KOPT-K1 (cell line): Measurements from ENCODE around the gene BTBD7.

ENCODE experiments used
- H3K27ac ChIP-seq: fragments of 200-600 bp; sonication (generic); 2 replicates; pipeline ENCODE4 v1.5.1; 2016; ENCODE audit warnings: antibody characterized with exemption, mild to moderate bottlenecking, low read depth, low read length; ENCODE audit not compliant: poor library complexity, severe bottlenecking
- H3K36me3 ChIP-seq: fragments of 200-600 bp; sonication (generic); 2 replicates; pipeline ENCODE4 v1.5.1; 2017; ENCODE audit warnings: antibody characterized with exemption, mild to moderate bottlenecking, low read length, moderate library complexity; ENCODE audit not compliant: insufficient read depth
- H3K9me3 ChIP-seq: fragments of 200-600 bp; sonication (generic); 2 replicates; pipeline ENCODE4 v1.5.1; 2017; ENCODE audit warnings: antibody characterized with exemption, low read length, mild to moderate bottlenecking; ENCODE audit not compliant: insufficient read depth, poor library complexity, severe bottlenecking

BTBD7 gene

DNA sequence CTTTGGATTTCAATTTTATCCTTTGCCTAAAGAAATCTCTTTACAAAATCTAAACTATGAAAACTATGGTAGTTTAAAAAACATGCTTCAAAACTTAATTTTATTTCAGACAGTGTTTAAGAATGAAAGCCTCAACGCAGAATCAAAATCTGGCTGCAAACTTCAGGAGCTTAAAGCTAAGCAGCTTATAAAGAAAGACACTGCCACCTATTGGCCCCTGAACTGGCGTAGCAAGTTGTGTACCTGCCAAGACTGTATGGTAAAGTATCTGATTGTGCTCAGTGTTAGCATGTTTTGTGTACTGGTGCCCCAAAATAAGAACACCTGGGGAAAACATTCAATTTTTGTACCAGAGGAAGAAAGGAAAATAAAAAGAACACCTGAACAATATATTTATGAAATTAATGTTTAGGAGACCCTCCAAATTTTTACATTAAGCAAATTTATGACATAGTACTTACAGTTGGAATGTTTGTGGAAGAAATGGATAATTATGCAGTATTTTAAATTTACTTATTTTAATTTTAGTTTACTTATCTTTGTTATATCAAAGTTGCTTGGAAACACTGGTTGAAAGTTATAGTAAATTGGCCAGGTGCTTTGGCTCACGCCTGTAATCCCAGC, 113.6 kb downstream of the BTBD7 start:
- Histone ChIP-seq H3K9me3 (no peaks in the 10 kb centered on the region), H3K36me3 (peaks cover 95% of the 10 kb centered on the region), H3K27ac (no peak overlapping the region)

DNA sequence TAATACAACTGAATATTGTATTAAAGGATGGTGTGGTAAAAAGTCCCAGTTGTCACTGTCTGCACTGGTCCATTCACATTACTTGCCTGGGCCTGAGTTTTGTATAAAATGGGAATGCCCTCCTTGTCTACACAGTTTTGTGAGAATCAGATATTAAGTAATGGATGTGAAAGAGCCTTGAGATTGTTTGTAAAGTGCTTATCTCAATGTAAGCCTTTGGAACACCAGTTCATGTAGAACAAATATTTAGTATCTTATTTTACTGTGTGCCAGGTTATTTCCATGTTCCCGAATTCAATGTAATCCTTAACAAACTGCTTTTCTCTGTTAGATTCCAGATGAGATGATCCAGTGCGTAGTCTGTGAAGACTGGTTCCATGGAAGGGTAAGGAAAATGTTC, 118.2 kb downstream of the BTBD7 start:
- peaks cover 96% of the 10 kb centered on the region for H3K36me3 ChIP-seq
- H3K27ac ChIP-seq: no peak overlapping the region
- H3K9me3 ChIP-seq: no peaks in the 10 kb centered on the region

DNA sequence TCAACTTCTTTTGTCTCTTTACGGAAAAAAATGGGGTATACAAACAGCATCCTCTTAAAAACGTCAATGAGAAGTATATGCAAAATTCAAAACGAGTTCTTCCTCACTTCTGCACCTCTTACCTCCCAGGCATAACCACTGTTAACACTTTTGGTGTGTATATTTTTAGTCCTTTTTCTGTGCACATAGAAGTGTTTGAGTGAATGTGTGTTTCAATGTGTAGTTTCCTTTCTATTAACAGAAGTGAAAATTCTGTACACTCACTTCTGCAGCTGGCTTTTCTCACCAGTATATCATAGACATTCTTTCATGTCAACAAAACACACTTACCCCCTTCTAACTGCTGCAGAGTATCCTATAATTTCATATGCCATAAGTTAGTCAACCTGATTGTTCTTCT, 120.4 kb downstream of the BTBD7 start:
- Histone ChIP-seq H3K27ac (no peak overlapping the region), H3K36me3 (peaks cover 82% of the 10 kb centered on the region), H3K9me3 (no peaks in the 10 kb centered on the region)

DNA sequence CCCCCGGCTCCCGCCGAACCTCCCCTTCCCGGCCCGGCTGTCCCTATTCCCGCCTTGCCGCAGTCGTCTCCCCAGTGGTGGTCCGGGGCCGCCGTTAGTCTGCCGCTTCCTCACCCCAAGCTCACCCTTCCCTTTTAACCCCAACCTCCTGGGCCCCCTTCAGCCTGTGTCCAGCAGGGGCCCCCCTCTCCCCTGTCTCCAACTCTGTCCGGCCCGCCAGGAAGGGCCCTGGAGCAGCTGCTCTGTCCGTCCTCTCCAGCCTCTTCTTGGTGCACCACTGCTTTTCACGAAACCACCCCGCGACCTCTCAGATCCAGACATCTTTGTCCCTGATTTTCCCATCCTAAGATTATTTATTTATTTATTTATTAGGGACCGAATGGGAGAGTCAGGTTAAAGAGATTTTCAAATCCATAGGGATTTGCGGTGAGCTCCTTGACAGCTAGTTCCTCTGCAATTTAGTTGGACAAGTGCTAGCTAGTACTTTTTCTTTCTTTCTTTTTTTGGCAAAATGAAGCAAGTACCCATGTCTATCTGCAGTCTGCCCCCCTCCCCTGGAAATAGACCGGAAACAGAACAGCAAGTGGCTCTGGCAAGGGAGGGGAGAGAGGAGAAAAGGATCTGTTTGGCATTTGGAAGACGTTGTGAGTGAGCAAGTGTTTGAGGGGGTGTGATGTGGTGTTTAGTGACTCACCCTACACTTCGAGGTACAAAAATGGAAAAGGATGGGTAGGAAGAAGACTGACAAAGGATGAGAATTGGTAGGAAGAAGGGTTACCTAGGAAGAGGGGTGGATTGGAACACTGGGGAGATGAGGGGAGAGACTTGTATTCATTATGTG, 125.1 kb downstream of the BTBD7 start:
- Histone ChIP-seq H3K9me3 (no peaks in the 10 kb centered on the region), H3K27ac (peak overlapping the region; percentile 86), H3K36me3 (peaks cover 58% of the 10 kb centered on the region)

DNA sequence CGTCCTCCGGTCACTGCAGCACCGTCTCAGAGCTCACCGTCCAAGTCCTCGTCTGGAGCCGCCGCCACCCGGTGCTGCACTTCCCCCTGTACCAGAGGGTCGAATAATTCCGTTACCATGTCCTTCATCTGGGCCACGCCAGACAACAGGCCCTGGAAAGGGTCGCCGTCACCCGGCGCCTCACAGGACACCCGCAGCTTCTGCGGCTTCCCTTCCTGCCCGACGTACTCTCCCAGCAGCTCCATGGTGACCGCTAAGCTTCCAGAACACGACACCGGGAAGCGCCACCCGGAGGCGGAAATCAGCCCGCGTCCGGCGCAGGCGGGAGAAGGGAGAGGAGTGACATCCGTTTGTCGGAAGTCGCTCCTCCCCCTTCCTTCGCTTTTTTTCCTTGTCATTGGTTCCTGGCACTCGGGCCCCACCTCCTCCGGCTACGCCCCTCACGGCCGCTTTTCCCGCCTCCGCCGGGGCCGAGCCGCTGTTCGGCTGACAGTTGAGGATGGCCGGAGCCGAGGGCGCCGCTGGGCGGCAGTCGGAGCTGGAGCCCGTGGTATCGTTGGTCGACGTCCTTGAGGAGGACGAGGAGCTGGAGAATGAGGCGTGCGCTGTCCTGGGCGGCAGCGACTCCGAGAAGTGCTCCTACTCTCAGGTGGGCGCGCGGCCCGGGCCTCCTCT, 125.9 kb downstream of the BTBD7 start, which contains the start of the genes GON7 and UBR7:
GON7 (minus strand) TSS at position 273 of the 675 bp plus-strand sequence; CDS start at position 245, 28 bp downstream.
UBR7 (plus strand) TSS at position 464 of the 675 bp plus-strand sequence; CDS start at position 500, 36 bp downstream.
- H3K36me3 ChIP-seq: peaks cover 50% of the 10 kb centered on the region
- peak within 1 kb of the TSS; percentile 86 for H3K27ac ChIP-seq
- H3K9me3 ChIP-seq: no peaks in the 10 kb centered on the region

DNA sequence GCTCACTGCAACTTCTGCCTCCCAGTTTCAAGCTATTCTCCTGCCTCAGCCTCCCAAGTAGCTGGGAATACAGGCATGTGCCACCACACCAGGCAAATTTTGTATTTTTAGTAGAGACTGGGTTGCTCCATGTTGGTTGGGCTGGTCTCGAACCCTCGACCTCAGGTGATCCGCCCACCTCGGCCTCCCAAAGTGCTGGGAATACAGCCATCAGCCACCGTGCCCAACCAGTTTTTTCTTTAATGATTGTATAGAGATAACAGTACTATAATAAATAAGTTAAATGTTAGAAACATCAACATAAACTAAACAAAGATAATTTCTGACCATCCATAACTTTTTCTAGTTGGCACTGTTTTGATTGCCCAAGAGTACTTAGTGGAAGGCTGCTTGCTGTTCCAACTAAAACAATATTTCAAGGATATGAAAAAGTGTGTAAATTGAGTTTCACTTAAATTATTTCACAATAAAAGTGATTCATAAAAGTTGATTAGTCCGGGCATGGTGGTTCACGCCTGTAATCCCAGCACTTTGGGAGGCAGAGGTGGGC, 131.6 kb downstream of the BTBD7 start:
- Histone ChIP-seq H3K36me3 (peaks cover 66% of the 10 kb centered on the region), H3K27ac (no peak overlapping the region), H3K9me3 (no peaks in the 10 kb centered on the region)

DNA sequence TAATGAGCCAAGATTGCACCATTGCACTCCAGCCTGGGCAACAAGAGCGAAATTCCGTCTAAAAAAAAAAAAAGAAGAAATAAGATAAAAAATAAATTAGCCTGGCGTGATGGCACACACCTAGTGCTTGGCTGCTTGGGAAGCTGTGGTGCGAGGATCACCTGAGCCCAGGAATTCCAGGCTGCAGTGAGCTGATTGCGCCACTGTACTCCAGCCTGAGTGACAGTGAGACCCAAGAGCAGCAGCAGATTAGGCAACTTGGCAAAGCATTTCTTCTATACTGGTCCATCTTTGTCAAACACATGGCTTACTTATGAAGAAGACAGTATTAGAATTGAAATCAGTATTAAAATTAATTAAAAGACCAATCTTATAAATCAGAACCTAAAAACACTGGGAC, 132.3 kb downstream of the BTBD7 start:
- no peaks in the 10 kb centered on the region for H3K9me3 ChIP-seq
- no peak overlapping the region for H3K27ac ChIP-seq
- peaks cover 66% of the 10 kb centered on the region for H3K36me3 ChIP-seq

DNA sequence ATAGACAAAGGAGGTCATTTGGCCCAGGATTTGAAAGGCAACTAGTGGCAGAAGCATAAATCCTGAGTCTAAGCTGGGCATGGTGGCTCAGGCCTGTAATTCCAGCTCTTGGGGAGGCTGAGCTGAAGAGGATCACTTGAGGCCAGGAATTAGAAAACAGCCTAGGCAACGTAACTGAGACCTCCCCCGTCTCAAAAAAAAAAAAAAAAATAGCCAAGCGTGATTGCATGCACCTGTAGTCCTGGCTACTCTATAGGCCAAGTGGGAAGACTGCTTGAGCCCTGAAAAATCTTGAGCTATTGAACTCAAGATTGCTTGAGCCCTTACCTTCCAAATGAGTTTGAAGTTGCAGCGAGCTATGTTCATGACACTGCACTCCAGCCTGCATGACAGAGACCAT, 133.8 kb downstream of the BTBD7 start:
- Histone ChIP-seq H3K36me3 (peaks cover 57% of the 10 kb centered on the region), H3K27ac (no peak overlapping the region), H3K9me3 (no peaks in the 10 kb centered on the region)

DNA sequence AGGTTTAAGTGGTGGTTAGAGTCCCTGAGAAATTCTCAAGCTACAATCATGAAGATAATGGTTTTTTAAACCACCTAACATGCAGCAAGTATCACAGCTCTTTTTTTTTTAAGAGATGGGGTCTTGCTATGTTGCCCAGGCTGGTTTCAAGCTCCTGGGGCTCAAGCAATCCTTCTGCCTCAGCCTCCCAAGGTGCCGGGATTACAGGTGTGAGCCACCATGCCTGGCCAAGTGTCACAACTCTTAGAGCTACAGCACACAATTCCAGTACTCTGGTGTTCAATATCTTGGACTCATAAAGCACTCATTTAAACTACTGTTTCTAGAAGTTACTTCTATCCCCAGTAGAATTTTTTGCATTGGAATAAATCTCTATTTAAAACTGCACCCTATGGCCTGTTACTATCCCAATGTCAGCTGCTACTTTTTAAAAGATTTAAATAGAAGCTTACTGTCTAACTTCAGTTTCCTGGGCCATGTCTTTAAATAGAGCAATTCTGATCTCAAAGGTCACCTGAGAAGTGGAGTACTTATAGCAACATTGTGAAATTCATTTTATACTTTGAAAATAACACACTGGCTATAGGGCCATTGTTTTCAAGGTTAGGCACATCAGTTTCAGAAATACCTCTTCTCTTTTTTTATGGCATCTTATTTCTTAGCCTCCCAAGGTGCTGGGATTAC, 137.4 kb downstream of the BTBD7 start:
- H3K36me3 ChIP-seq: peaks cover 41% of the 10 kb centered on the region
- H3K9me3 ChIP-seq: no peaks in the 10 kb centered on the region
- no peak overlapping the region for H3K27ac ChIP-seq
